HepG2 (cell line): Measurements from ENCODE around the gene GPR107. TPM values are rescaled to one million over a fixed set of nuclear protein-coding genes. Genes with fewer than 3 reads are reported as not detected.

Experiments used
- ATF1 ChIP-seq: IDR thresholded peaks from 2 replicates; pipeline ENCODE4 v1.6.1; 2016; ENCODE audit warnings: mild to moderate bottlenecking, control low read depth
- CCDC6 ChIP-seq: sonication (generic); formaldehyde crosslinking; IDR thresholded peaks from 2 replicates; pipeline ENCODE4 v1.8.1; 2022; ENCODE audit warnings: mild to moderate bottlenecking, missing genetic modification reagents, moderate library complexity
- ETV6 ChIP-seq: sonication (generic); formaldehyde crosslinking; conservative IDR thresholded peaks from 2 replicates; pipeline ENCODE4 v1.4.0; 2020; ENCODE audit warnings: missing genetic modification reagents
- FOXC1 ChIP-seq: sonication (generic); formaldehyde crosslinking; IDR thresholded peaks from 2 replicates; pipeline ENCODE4 v1.8.0; 2022; ENCODE audit warnings: mild to moderate bottlenecking, missing genetic modification reagents, borderline replicate concordance
- IRF2 ChIP-seq: IDR thresholded peaks from 2 replicates; pipeline ENCODE4 v1.6.1; 2018; ENCODE audit warnings: missing genetic modification reagents, missing compliant biosample characterization
- KDM1A ChIP-seq: IDR thresholded peaks from 2 replicates; pipeline ENCODE4 v1.6.1; 2016; ENCODE audit warnings: missing compliant biosample characterization
- LRRFIP1 ChIP-seq: sonication (generic); formaldehyde crosslinking; conservative IDR thresholded peaks from 2 replicates; pipeline ENCODE4 v1.4.0; 2020; ENCODE audit warnings: missing genetic modification reagents
- MAZ ChIP-seq, 2 experiments: sonication (generic) in 1 of 2; formaldehyde crosslinking in 1 of 2; IDR thresholded peaks; 2 replicates each; pipeline versions ENCODE4 v1.5.0 to v1.6.1; 2012 to 2020; ENCODE audit warnings: low read depth in 2 of 2, mild to moderate bottlenecking in 2 of 2, borderline replicate concordance in 1 of 2, improper control_type of control experiment in 1 of 2, low read length in 1 of 2, missing genetic modification reagents in 1 of 2, moderate library complexity in 1 of 2
- MTF2 ChIP-seq: sonication (generic); formaldehyde crosslinking; IDR thresholded peaks from 2 replicates; pipeline ENCODE4 v1.5.0; 2020; ENCODE audit warnings: missing genetic modification reagents, borderline replicate concordance
- PBX2 ChIP-seq: IDR thresholded peaks from 2 replicates; pipeline ENCODE4 v1.6.1; 2016; ENCODE audit warnings: control low read depth
- SMARCE1 ChIP-seq: fragments of 450-650 bp; IDR thresholded peaks from 2 replicates; pipeline ENCODE4 v1.6.1; 2017; ENCODE audit warnings: borderline replicate concordance
- SSRP1 ChIP-seq: IDR thresholded peaks from 2 replicates; pipeline ENCODE4 v1.6.1; 2016; ENCODE audit warnings: control low read depth
- TBP ChIP-seq: sonication (generic); formaldehyde crosslinking; IDR thresholded peaks from 2 replicates; pipeline ENCODE4 v1.5.0; 2020; ENCODE audit warnings: missing genetic modification reagents
- TEF ChIP-seq: sonication (generic); formaldehyde crosslinking; IDR thresholded peaks from 2 replicates; pipeline ENCODE4 v1.5.0; 2020; ENCODE audit warnings: missing genetic modification reagents
- TFDP1 ChIP-seq: IDR thresholded peaks from 2 replicates; pipeline ENCODE4 v1.6.1; 2016; ENCODE audit warnings: missing compliant biosample characterization, missing genetic modification reagents, borderline replicate concordance
- TGIF2 ChIP-seq: IDR thresholded peaks from 2 replicates; pipeline ENCODE4 v1.6.1; 2016; ENCODE audit warnings: control low read depth, missing compliant biosample characterization
- WIZ ChIP-seq: sonication (generic); formaldehyde crosslinking; IDR thresholded peaks from 2 replicates; pipeline ENCODE4 v1.5.1; 2020; ENCODE audit warnings: mild to moderate bottlenecking, missing genetic modification reagents
- ZBTB37 ChIP-seq: sonication (generic); formaldehyde crosslinking; IDR thresholded peaks from 2 replicates; pipeline ENCODE4 v1.4.0; 2020; ENCODE audit warnings: mild to moderate bottlenecking, missing genetic modification reagents
- ZNF138 ChIP-seq: sonication (generic); formaldehyde crosslinking; IDR thresholded peaks from 2 replicates; pipeline ENCODE4 v1.5.0; 2020; ENCODE audit warnings: mild to moderate bottlenecking, low read depth, missing genetic modification reagents
- ZNF607 ChIP-seq: sonication (generic); formaldehyde crosslinking; IDR thresholded peaks from 2 replicates; pipeline ENCODE4 v1.5.1; 2020; ENCODE audit warnings: missing genetic modification reagents, mild to moderate bottlenecking, borderline replicate concordance
- ZNF7 ChIP-seq: IDR thresholded peaks from 2 replicates; pipeline ENCODE4 v1.6.1; 2016; ENCODE audit warnings: missing biosample characterization, missing genetic modification reagents
- ZNF749 ChIP-seq: sonication (generic); formaldehyde crosslinking; IDR thresholded peaks from 2 replicates; pipeline ENCODE4 v1.8.0; 2022; ENCODE audit warnings: mild to moderate bottlenecking, missing genetic modification reagents, moderate library complexity, borderline replicate concordance
- polyA plus RNA-seq, 8 experiments: library from polyadenylated mRNA; depleted of rRNA in 3 of 8; stranded (reverse) in 7 of 8; unstranded in 1 of 8; fragments of >200 nt; fragmentation: Illumina TruSeq in 4 of 8; extraction: Trizol in 4 of 8; gene quantifications; 2 replicates each; pipeline versions ENCODE4 v1.2.1 to v1.2.3, GENCODE V29; 2011 to 2016; ENCODE audit warnings: low read depth in 4 of 8, missing spikeins in 1 of 8, mixed read lengths in 1 of 8; ENCODE audit not compliant: insufficient read depth in 1 of 8
- total RNA-seq, 5 experiments: library from RNA; depleted of rRNA; stranded (reverse); fragments of >200 nt; fragmentation: Illumina TruSeq; extraction: Trizol; gene quantifications; 2 replicates each; pipeline ENCODE4 v1.2.3, GENCODE V29; 2016; ENCODE audit warnings: low read depth in 1 of 5

The GPR107 gene
- total and polyA plus RNA-seq, 2 of the 13 experiments (the other 11 are each of a cell fraction or from before 2014, with no cell fraction given), result 22.5 to 24.4 TPM

GRCh38 chr9:130053504-130054324 lies at the start of gene GPR107 (continued):
- TF ChIP-seq SSRP1 (CRISPR knock-in tag) (no peak), TGIF2 (CRISPR knock-in tag) (no peak), SMARCE1 (no peak), LRRFIP1 (no peak), TFDP1 (CRISPR knock-in tag) (peak; percentile 36; the same call in 1 of the 2 replicates), ETV6 (CRISPR knock-in tag) (no peak; the same call in 1 of the 2 replicates), CCDC6 (CRISPR knock-in tag) (no peak), TBP (CRISPR knock-in tag) (no peak), ZNF138 (0 out of 2 replicates have a peak, but pooled peaks have one; percentile 58), ZNF7 (no peak), IRF2 (CRISPR knock-in tag) (no peak), MTF2 (CRISPR knock-in tag) (no peak), KDM1A (CRISPR knock-in tag) (no peak), ZBTB37 (CRISPR knock-in tag) (no peak; the same call in 1 of the 2 replicates), FOXC1 (CRISPR knock-in tag) (peak; percentile 48; the same call in 1 of the 2 replicates), WIZ (CRISPR knock-in tag) (no peak), TEF (no peak), ZNF607 (no peak), ZNF749 (0 out of 2 replicates have a peak, but pooled peaks have one; percentile 25), MAZ (IDR thresholded peaks at IDR 0.05; ENCODE audit: borderline replicate concordance, low read depth, low read length) (no peak), MAZ (CRISPR knock-in tag; IDR thresholded peaks at IDR 0.05; ENCODE audit: low read depth) (0 out of 2 replicates have a peak, but pooled peaks have one; percentile 56), PBX2 (CRISPR knock-in tag) (no peak), ATF1 (CRISPR knock-in tag) (0 out of 2 replicates have a peak, but pooled peaks have one; percentile 42)
